DND-41 (cell line): ENCODE data around the gene SHMT2.

ENCODE experiments used
- ATAC-seq: fragments of 200-7000 bp; cut with Tn5 transposase; 3 replicates; pipeline ENCODE4 v1.9.1; 2021; ENCODE audit warnings: low read depth; ENCODE audit not compliant: insufficient read depth
- DNase-seq: peaks from one replicate; pipeline ENCODE4 v3.0.0-alpha.2; 2020
- H2AFZ ChIP-seq: 2 replicates; pipeline ENCODE4 v1.6.0; 2012; ENCODE audit warnings: low read depth, low read length
- H3K27ac ChIP-seq: 2 replicates; pipeline ENCODE4 v1.5.1; 2012; ENCODE audit warnings: low read length, inconsistent platforms
- H3K27me3 ChIP-seq: fragments of 200-600 bp; sonication (generic); 2 replicates; pipeline ENCODE4 v1.6.0; 2012; ENCODE audit warnings: low read length, mild to moderate bottlenecking, inconsistent platforms; ENCODE audit not compliant: insufficient read depth, poor library complexity
- H3K36me3 ChIP-seq: 2 replicates; pipeline ENCODE4 v1.5.1; 2012; ENCODE audit warnings: low read length, inconsistent platforms; ENCODE audit not compliant: insufficient read depth
- H3K4me1 ChIP-seq: 2 replicates; pipeline ENCODE4 v1.5.1; 2012; ENCODE audit warnings: mild to moderate bottlenecking, low read length; ENCODE audit not compliant: insufficient read depth
- H3K4me2 ChIP-seq: 2 replicates; pipeline ENCODE4 v1.6.0; 2012; ENCODE audit warnings: mild to moderate bottlenecking, moderate library complexity, low read length, inconsistent platforms; ENCODE audit not compliant: insufficient read depth
- H3K4me3 ChIP-seq, 2 experiments: fragments of 200-600 bp in 1 of 2; shearing (Covaris generic) in 1 of 2; 2 replicates each; pipeline ENCODE4 v1.5.1; 2012 to 2016; ENCODE audit warnings: inconsistent platforms in 2 of 2, low read length in 2 of 2, mild to moderate bottlenecking in 2 of 2, low read depth in 1 of 2, moderate library complexity in 1 of 2
- H3K79me2 ChIP-seq: 2 replicates; pipeline ENCODE4 v1.6.0; 2012; ENCODE audit warnings: low read length, inconsistent platforms; ENCODE audit not compliant: insufficient read depth
- H3K9ac ChIP-seq: 2 replicates; pipeline ENCODE4 v1.6.0; 2012; ENCODE audit warnings: low read depth, mild to moderate bottlenecking, inconsistent platforms, low read length, moderate library complexity
- H3K9me3 ChIP-seq: 2 replicates; pipeline ENCODE4 v1.5.1; 2012; ENCODE audit warnings: low read length, moderate library complexity, mild to moderate bottlenecking, inconsistent platforms; ENCODE audit not compliant: insufficient read depth, severe bottlenecking
- H4K20me1 ChIP-seq: 2 replicates; pipeline ENCODE4 v1.6.0; 2012; ENCODE audit warnings: low read length; ENCODE audit not compliant: insufficient read depth
- EZH2 ChIP-seq: IDR thresholded peaks from 3 replicates; pipeline ENCODE4 v1.6.1; 2012; ENCODE audit warnings: borderline replicate concordance, low read depth, mild to moderate bottlenecking, moderate library complexity, low read length, inconsistent platforms; ENCODE audit not compliant: severe bottlenecking
- TF ChIP-seq, protein P1 (sequence below): IDR thresholded peaks from 2 replicates; pipeline ENCODE4 v1.5.1; 2012; ENCODE audit warnings: borderline replicate concordance, low read length, moderate library complexity, mild to moderate bottlenecking; ENCODE audit not compliant: poor library complexity, severe bottlenecking; ENCODE audit errors: extremely low read depth

SHMT2 gene

DNA sequence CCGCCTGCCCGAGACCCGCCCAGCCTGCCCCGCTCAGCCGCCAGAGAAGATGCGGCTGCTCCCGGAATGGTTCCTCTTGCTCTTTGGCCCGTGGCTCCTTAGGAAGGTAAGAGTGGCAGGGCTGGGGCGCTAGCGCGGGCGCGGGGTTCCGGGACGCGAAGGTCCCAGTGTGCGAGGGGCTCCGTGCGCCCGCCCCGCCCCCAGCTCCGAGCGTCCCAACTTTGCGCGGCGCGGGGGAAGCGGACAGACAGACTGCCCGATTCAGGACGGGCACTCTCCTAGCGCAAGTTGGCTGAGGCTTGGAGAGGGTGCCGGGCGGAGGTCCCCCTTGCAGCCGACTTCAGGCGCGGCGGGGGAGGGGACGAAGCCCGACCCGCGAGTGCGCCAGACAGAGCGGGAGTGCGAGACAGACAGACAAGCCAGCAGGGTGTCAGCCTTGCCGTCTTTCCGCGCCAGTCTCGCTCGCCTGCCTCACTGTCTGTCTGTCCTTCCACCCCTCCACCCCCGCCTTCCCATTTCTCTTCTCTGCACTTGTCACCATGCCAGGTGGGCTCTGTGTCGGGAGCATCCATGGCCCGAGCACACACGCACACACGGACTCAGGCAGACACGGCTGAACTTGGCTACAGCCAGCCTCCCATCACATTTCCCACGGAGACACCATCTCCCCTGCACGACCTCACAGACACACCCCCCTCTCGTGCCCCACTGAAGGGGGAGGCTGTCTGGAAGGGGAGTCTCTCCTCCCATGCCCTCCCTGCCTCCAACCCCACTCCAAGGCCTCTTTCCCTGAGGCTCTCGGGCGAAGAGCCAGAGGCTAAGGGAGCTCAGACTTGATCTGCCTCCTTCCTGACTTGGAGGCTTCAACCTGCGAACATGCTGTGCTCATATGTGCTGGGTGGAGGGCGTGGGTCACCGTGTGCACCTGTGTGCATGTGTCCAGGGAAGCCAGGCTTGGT lies 12.3 kb upstream of the SHMT2 start:
- no peak overlapping the region for H3K4me3 ChIP-seq
- no peaks in the 10 kb centered on the region for H3K9me3 ChIP-seq
- no peak overlapping the region for H3K9ac ChIP-seq
- H3K4me1 ChIP-seq = peaks cover 13% of the 10 kb centered on the region
- no peak overlapping the region for H3K27ac ChIP-seq
- H2AFZ ChIP-seq = no peak overlapping the region
- peaks cover 47% of the 10 kb centered on the region for H3K27me3 ChIP-seq
- no peaks in the 10 kb centered on the region for H3K79me2 ChIP-seq
- H3K36me3 ChIP-seq = no peaks in the 10 kb centered on the region
- TF ChIP-seq, protein P1, sequence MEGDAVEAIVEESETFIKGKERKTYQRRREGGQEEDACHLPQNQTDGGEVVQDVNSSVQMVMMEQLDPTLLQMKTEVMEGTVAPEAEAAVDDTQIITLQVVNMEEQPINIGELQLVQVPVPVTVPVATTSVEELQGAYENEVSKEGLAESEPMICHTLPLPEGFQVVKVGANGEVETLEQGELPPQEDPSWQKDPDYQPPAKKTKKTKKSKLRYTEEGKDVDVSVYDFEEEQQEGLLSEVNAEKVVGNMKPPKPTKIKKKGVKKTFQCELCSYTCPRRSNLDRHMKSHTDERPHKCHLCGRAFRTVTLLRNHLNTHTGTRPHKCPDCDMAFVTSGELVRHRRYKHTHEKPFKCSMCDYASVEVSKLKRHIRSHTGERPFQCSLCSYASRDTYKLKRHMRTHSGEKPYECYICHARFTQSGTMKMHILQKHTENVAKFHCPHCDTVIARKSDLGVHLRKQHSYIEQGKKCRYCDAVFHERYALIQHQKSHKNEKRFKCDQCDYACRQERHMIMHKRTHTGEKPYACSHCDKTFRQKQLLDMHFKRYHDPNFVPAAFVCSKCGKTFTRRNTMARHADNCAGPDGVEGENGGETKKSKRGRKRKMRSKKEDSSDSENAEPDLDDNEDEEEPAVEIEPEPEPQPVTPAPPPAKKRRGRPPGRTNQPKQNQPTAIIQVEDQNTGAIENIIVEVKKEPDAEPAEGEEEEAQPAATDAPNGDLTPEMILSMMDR = no peak
- TF ChIP-seq EZH2 = no peak
- no peak overlapping the region for H3K4me2 ChIP-seq
- DNase-seq (no peak), ATAC-seq (no peak)
- H4K20me1 ChIP-seq = peaks cover 6% of the 10 kb centered on the region; the same call in 1 of the 2 replicates

DNA sequence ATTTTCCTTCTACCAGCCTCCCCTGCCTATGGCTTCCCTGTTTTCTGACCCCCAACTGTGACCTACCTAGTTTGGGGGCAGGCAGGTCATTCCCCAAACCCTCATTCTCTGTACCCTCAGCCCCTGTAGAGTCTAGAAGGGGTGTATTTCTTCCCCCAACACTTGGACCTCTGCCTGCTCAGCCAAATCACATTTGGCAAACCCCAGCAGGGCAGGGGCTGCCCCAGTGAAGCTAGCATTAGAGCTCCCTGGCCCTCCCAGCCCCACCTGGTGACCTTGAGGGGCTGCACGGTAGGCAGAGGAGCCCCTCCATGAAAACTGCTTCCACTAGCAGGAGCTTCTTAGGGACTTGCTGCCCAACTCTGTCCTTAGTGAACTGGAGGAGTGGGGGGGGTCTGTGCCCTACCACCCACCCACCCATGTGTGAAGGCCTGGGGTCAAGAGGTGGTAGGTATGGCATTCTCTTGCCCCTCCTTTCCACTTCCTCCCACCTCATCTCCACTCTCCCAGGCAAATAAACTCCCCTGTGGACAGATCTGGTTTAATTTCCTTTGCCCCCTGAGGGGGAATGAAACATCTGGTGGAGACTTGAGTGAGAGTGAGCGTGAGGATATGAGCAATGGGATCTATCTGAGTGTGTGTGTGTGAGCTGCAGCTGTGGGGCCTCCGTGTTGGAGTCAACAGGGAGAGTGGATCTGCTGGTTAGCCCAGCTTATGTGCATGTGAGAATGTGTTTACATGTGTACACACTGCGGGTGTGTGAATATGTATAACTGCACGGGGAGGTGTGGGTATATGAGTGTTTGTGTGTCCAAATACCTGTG lies 11.3 kb upstream of the SHMT2 start:
- no peak overlapping the region for H3K9ac ChIP-seq
- TF ChIP-seq, protein P1 = no peak
- TF ChIP-seq EZH2 = no peak

DNA sequence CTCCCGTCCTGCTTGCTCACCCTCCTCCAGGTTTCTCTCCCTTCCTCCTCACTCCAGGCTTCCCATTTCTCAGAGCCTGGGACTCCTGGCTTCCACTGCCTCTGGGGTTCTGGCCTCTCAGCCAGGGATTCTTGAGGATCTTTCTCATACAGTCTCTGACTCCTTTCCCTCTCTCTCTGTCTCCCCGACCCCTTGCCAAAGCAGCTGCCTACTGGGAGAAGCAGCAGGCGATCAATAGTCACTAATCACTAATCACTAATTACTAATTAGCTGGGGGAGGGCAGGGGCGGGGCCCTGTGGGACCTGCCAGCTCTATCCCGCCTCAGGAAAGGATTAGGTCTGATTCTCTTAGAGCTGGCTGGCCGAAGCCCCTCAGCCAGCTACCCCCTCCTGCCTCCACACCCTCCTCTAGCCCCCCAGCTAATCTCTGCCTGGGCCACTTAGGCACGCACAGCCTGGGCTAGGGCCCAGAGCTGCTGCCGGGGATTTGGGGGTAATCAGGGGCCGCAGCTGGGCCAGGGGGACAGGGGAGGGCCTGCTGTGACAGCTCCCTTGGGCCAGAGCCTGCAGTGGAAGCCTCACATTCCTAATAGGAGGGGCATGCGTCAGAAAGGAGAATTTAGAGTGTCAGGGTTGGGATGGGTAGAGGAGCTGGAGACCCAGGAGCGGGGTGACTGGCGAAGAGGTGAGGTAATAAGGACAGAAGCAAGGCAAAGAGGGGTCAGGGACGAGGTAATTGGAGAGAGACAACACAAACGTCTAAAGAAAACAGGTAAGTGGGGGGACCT lies 10.1 kb upstream of the SHMT2 start:
- TF ChIP-seq EZH2 = no peak
- TF ChIP-seq, protein P1 = no peak
- DNase-seq = no peak
- Histone ChIP-seq H3K4me2 (no peak overlapping the region), H3K4me3 (no peak overlapping the region), H3K9me3 (no peaks in the 10 kb centered on the region), H4K20me1 (peaks cover 11% of the 10 kb centered on the region; the same call in 1 of the 2 replicates), H2AFZ (no peak overlapping the region), H3K4me1 (no peaks in the 10 kb centered on the region; the same call in 1 of the 2 replicates), H3K27me3 (peaks cover 49% of the 10 kb centered on the region), H3K79me2 (no peaks in the 10 kb centered on the region), H3K36me3 (no peaks in the 10 kb centered on the region), H3K27ac (no peak overlapping the region), H3K9ac (no peak overlapping the region)
- ATAC-seq = no peak

More for the DNA sequence above, 11.3 kb upstream of the SHMT2 start:
- Histone ChIP-seq H3K79me2 (no peaks in the 10 kb centered on the region), H3K9me3 (no peaks in the 10 kb centered on the region), H3K4me1 (peaks cover 10% of the 10 kb centered on the region), H2AFZ (no peak overlapping the region), H3K4me3 (no peak overlapping the region), H3K27me3 (peaks cover 50% of the 10 kb centered on the region), H4K20me1 (peaks cover 8% of the 10 kb centered on the region; the same call in 1 of the 2 replicates), H3K27ac (no peak overlapping the region), H3K36me3 (no peaks in the 10 kb centered on the region), H3K4me2 (no peak overlapping the region)
- ATAC-seq (no peak), DNase-seq (no peak)
